Fibroblast of lung (primary cell): ENCODE data around the gene LRRC8E. TPM values are rescaled to one million over a fixed set of nuclear protein-coding genes. Genes with fewer than 3 reads are reported as not detected.

Source experiments
- DNase-seq, 2 donors: peaks; one replicate each; pipeline versions ENCODE4 v3.0.0 to v3.0.0-alpha.2; 2010; ENCODE audit warnings: low read depth in 2 of 2
- H2AFZ ChIP-seq: 2 replicates; pipeline ENCODE4 v1.5.1; 2012; ENCODE audit warnings: low read length, control low read depth, inconsistent platforms
- H3K27ac ChIP-seq: 2 replicates; pipeline ENCODE4 v1.5.1; 2011; ENCODE audit warnings: low read length, control low read depth; ENCODE audit not compliant: insufficient read depth
- H3K27me3 ChIP-seq: 2 replicates; pipeline ENCODE4 v1.5.1; 2011; ENCODE audit warnings: mild to moderate bottlenecking, low read length; ENCODE audit not compliant: control insufficient read depth, insufficient read depth
- H3K36me3 ChIP-seq: 2 replicates; pipeline ENCODE4 v1.5.1; 2011; ENCODE audit warnings: low read length; ENCODE audit not compliant: control insufficient read depth, insufficient read depth
- H3K4me1 ChIP-seq: 2 replicates; pipeline ENCODE4 v1.5.1; 2011; ENCODE audit warnings: low read length; ENCODE audit not compliant: control insufficient read depth, insufficient read depth; ENCODE audit errors: extremely low read depth
- H3K4me2 ChIP-seq: 2 replicates; pipeline ENCODE4 v1.5.1; 2011; ENCODE audit warnings: low read length, control low read depth; ENCODE audit not compliant: insufficient read depth; ENCODE audit errors: extremely low read depth
- H3K4me3 ChIP-seq, 4 experiments: fragments of 200-600 bp in 1 of 4; sonication (generic) in 1 of 4; replicated peaks in 1 of 4; 2 replicates each; pipeline ENCODE4 v1.5.1; 2011 to 2016; ENCODE audit warnings: low read length in 4 of 4, low read depth in 3 of 4, mild to moderate bottlenecking in 3 of 4, control low read depth in 2 of 4, inconsistent platforms in 1 of 4, mixed read lengths in 1 of 4; ENCODE audit not compliant: insufficient read depth in 1 of 4; ENCODE audit errors: control extremely low read depth in 1 of 4
- H3K79me2 ChIP-seq: 2 replicates; pipeline ENCODE4 v1.5.1; 2012; ENCODE audit warnings: mild to moderate bottlenecking, low read length, inconsistent platforms; ENCODE audit not compliant: control insufficient read depth, insufficient read depth
- H3K9ac ChIP-seq: 2 replicates; pipeline ENCODE4 v1.5.1; 2011; ENCODE audit warnings: mild to moderate bottlenecking, low read length, control low read depth; ENCODE audit not compliant: insufficient read depth
- H3K9me3 ChIP-seq: 2 replicates; pipeline ENCODE4 v1.5.1; 2012; ENCODE audit warnings: low read depth, low read length; ENCODE audit not compliant: control insufficient read depth, insufficient read depth
- H4K20me1 ChIP-seq: 2 replicates; pipeline ENCODE4 v1.5.1; 2011; ENCODE audit warnings: low read length; ENCODE audit not compliant: control insufficient read depth, insufficient read depth; ENCODE audit errors: extremely low read depth
- CTCF ChIP-seq, 2 donors: IDR thresholded peaks in 1 of 2; conservative IDR thresholded peaks in 1 of 2; 1 replicate in 1 of 2; 2 replicates in 1 of 2; pipeline ENCODE4 v1.5.1; 2011 to 2012; ENCODE audit warnings: low read length in 2 of 2, control low read depth in 1 of 2, inconsistent platforms in 1 of 2, low read depth in 1 of 2, mild to moderate bottlenecking in 1 of 2
- EZH2 ChIP-seq: IDR thresholded peaks from 2 replicates; pipeline ENCODE4 v1.5.1; 2012; ENCODE audit warnings: low read length, control low read depth, mild to moderate bottlenecking; ENCODE audit errors: missing control alignments
- polyA plus RNA-seq, 2 donors: library from polyadenylated mRNA; depleted of rRNA in 1 of 2; stranded (reverse) in 1 of 2; unstranded in 1 of 2; fragments of >200 nt; gene quantifications; 2 replicates each; pipeline ENCODE4 v1.2.1, GENCODE V29; 2011 to 2012; ENCODE audit warnings: missing spikeins in 1 of 2
- total RNA-seq: library from RNA; depleted of rRNA; stranded (reverse); fragments of >200 nt; gene quantifications from 2 replicates; pipeline ENCODE4 v1.2.1, GENCODE V29; 2014

The LRRC8E gene
- total and polyA plus RNA-seq, 2 donors (not counting 1 experiment from before 2014, with no cell fraction given) = 3.0 to 3.7 TPM

GRCh38 chr19:7922836-7923195, 34.5 kb downstream of the LRRC8E start:
- TF ChIP-seq CTCF (conservative IDR thresholded peaks at IDR 0.05 in 1 of 2, IDR thresholded peaks at IDR 0.05 in 1 of 2; ENCODE audit: low read depth in 1 of 2, low read length in 2 of 2) (no peak), EZH2 (no peak)
- Histone ChIP-seq H3K79me2 (peaks cover 3% of the 10 kb centered on the region), H3K4me2 (no peak overlapping the region), H2AFZ (no peak overlapping the region), H4K20me1 (no peaks in the 10 kb centered on the region), H3K36me3 (peaks cover 11% of the 10 kb centered on the region), H3K9me3 (no peaks in the 10 kb centered on the region), H3K4me3 (no peak overlapping the region), H3K27ac (no peak overlapping the region), H3K27me3 (no peaks in the 10 kb centered on the region), H3K4me1 (peaks cover 20% of the 10 kb centered on the region), H3K9ac (no peak overlapping the region)
- DNase-seq = no peak

DNA sequence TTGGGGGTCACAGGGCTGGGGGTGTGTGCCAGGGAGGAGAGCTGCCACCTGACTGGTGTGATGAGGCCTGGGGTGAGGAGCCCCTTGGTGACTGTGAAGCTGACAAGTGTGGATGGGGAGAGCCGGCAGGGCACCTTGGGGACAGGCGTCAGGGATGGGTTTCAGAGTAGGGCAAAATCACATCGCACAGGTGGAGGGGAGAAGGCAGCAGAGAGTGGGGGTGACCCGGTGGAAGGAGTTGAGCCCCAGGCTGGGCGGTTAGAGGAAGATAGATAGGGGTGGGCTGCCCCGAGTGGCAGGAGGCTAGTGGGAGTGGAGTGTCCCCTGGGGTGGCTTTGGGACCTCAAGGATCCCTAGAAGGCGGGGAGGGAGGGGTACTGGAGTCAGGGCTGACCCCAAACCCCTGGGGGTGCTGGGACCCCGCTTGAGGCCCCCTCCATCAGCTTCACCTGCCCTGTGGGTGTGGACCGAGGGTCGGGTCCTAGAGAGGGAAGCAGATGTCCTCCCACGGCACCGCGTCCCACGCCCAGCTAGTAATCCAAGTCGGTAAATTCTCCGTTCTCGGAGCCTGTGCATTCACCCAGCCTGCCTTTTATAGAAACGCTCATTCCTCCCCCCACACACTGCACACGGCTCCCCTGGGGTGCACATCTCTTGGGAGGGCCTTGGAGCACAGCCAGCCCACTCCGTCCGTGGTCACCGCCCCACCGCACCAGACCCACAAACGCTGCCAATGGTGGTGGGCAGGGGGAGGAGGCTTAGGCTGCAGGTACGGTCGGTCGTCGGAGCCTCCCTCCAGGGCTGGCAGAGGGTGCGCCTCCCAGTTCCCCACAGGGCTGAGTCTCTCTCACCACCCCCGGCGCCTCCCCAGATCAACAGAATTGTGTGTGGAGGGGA, 35.2 kb downstream of the LRRC8E start:
- no peak overlapping the region for H3K4me2 ChIP-seq
- no peak for DNase-seq
- H3K9ac ChIP-seq = no peak overlapping the region
- TF ChIP-seq EZH2 = no peak
- no peak for TF ChIP-seq CTCF (conservative IDR thresholded peaks at IDR 0.05 in 1 of 2, IDR thresholded peaks at IDR 0.05 in 1 of 2; ENCODE audit: low read depth in 1 of 2, low read length in 2 of 2)
- H3K27ac ChIP-seq = no peak overlapping the region
- no peak overlapping the region for H2AFZ ChIP-seq
- no peak overlapping the region for H3K4me3 ChIP-seq
- H3K36me3 ChIP-seq = peaks cover 12% of the 10 kb centered on the region
- no peaks in the 10 kb centered on the region for H3K27me3 ChIP-seq
- no peaks in the 10 kb centered on the region for H4K20me1 ChIP-seq
- peaks cover 27% of the 10 kb centered on the region for H3K4me1 ChIP-seq
- H3K79me2 ChIP-seq = peaks cover 3% of the 10 kb centered on the region
- H3K9me3 ChIP-seq = no peaks in the 10 kb centered on the region

DNA sequence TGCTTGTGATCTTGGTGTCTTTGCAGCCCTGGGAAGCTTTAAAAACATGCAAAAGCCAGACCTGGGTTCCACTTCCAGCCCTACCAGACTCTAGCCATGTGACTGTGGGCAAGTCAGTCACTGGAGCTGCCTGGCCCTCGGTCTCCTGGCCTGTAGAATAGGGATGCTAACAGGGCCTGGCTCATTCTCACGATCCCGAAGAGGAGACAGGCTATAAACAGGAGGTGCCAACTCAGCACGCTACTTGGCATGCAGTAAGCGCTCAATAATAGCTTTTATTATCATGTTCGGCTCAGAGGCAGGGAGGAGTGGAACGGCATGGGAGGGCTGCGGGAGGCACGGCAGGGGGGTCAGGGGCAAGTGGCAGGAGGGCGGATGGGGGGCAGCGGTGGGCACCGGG, 35.9 kb downstream of the LRRC8E start:
- Histone ChIP-seq H3K27me3 (no peaks in the 10 kb centered on the region), H2AFZ (no peak overlapping the region), H4K20me1 (no peaks in the 10 kb centered on the region), H3K36me3 (peaks cover 12% of the 10 kb centered on the region), H3K4me3 (no peak overlapping the region), H3K79me2 (peaks cover 3% of the 10 kb centered on the region), H3K9me3 (no peaks in the 10 kb centered on the region), H3K4me2 (no peak overlapping the region), H3K4me1 (peaks cover 30% of the 10 kb centered on the region), H3K27ac (no peak overlapping the region), H3K9ac (no peak overlapping the region)
- TF ChIP-seq CTCF (conservative IDR thresholded peaks at IDR 0.05 in 1 of 2, IDR thresholded peaks at IDR 0.05 in 1 of 2; ENCODE audit: low read depth in 1 of 2, low read length in 2 of 2) (no peak), EZH2 (no peak)
- DNase-seq = no peak
